Fibroblast of skin of left quadriceps (primary cell): Measurements from ENCODE around the gene SLC5A12.

Experiments
- DNase-seq, 2 experiments: peaks; one replicate each; pipeline ENCODE4 v3.0.0-alpha.2; 2013; ENCODE audit warnings: low read depth in 2 of 2

SLC5A12 gene

GRCh38 chr11:26719289-26719973 is 2.4 kb downstream of the SLC5A12 start:
- no peak for DNase-seq

- no peak for DNase-seq
Measured at GRCh38 chr11:26717771-26718170, 4.1 kb downstream of the SLC5A12 start.

GRCh38 chr11:26715133-26715532 is 6.7 kb downstream of the SLC5A12 start:
- no peak for DNase-seq

- no peak for DNase-seq
Measured at GRCh38 chr11:26712497-26712896, 9.4 kb downstream of the SLC5A12 start.

GRCh38 chr11:26710489-26710888 is 11.4 kb downstream of the SLC5A12 start:
- DNase-seq, result no peak

GRCh38 chr11:26708736-26709456 is 13.0 kb downstream of the SLC5A12 start:
- no peak for DNase-seq

- DNase-seq, result no peak
Measured at GRCh38 chr11:26706181-26706580, 15.7 kb downstream of the SLC5A12 start.

GRCh38 chr11:26704249-26704648 is 17.6 kb downstream of the SLC5A12 start:
- no peak for DNase-seq

- DNase-seq, result no peak
Measured at GRCh38 chr11:26703411-26704191, 18.3 kb downstream of the SLC5A12 start.

GRCh38 chr11:26702406-26702805 is 19.5 kb downstream of the SLC5A12 start:
- DNase-seq, result no peak

GRCh38 chr11:26700574-26701235 is 21.2 kb downstream of the SLC5A12 start:
- DNase-seq, result no peak

GRCh38 chr11:26698224-26698623 is 23.6 kb downstream of the SLC5A12 start:
- no peak for DNase-seq

GRCh38 chr11:26696330-26696729 is 25.5 kb downstream of the SLC5A12 start:
- DNase-seq, result no peak

GRCh38 chr11:26688701-26689100 is 33.2 kb downstream of the SLC5A12 start:
- DNase-seq, result no peak

- DNase-seq, result no peak
Measured at GRCh38 chr11:26687351-26687750, 34.5 kb downstream of the SLC5A12 start.

GRCh38 chr11:26677566-26677965 is 44.3 kb downstream of the SLC5A12 start:
- no peak for DNase-seq

- DNase-seq, result no peak
Measured at GRCh38 chr11:26676641-26677040, 45.2 kb downstream of the SLC5A12 start.

- no peak for DNase-seq
Measured at GRCh38 chr11:26675233-26675928, 46.5 kb downstream of the SLC5A12 start.

- DNase-seq, result no peak
Measured at GRCh38 chr11:26665946-26666345, 55.9 kb downstream of the SLC5A12 start.

- no peak for DNase-seq
Measured at GRCh38 chr11:26665036-26665435, 56.8 kb downstream of the SLC5A12 start.

- DNase-seq, result no peak
Measured at GRCh38 chr11:26662916-26663315, 58.9 kb downstream of the SLC5A12 start.
